ENCODE results near the gene KBTBD12.
A peak's percentile ranks its signal among the peaks of the same experiment; 100 is the strongest.
"Not testable (repeated sequence)": the region's sequence is repeated elsewhere in the genome, so short reads cannot be mapped to it uniquely, and the experiment has no call there.

KBTBD12 gene, protein sequence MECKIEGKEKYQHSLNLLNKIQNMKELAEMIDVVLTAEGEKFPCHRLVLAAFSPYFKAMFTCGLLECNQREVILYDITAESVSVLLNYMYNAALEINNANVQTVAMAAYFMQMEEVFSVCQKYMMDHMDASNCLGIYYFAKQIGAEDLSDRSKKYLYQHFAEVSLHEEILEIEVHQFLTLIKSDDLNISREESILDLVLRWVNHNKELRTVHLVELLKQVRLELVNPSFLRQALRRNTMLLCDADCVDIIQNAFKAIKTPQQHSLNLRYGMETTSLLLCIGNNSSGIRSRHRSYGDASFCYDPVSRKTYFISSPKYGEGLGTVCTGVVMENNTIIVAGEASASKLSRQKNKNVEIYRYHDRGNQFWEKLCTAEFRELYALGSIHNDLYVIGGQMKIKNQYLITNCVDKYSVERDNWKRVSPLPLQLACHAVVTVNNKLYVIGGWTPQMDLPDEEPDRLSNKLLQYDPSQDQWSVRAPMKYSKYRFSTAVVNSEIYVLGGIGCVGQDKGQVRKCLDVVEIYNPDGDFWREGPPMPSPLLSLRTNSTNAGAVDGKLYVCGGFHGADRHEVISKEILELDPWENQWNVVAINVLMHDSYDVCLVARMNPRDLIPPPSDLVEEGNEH

DNA sequence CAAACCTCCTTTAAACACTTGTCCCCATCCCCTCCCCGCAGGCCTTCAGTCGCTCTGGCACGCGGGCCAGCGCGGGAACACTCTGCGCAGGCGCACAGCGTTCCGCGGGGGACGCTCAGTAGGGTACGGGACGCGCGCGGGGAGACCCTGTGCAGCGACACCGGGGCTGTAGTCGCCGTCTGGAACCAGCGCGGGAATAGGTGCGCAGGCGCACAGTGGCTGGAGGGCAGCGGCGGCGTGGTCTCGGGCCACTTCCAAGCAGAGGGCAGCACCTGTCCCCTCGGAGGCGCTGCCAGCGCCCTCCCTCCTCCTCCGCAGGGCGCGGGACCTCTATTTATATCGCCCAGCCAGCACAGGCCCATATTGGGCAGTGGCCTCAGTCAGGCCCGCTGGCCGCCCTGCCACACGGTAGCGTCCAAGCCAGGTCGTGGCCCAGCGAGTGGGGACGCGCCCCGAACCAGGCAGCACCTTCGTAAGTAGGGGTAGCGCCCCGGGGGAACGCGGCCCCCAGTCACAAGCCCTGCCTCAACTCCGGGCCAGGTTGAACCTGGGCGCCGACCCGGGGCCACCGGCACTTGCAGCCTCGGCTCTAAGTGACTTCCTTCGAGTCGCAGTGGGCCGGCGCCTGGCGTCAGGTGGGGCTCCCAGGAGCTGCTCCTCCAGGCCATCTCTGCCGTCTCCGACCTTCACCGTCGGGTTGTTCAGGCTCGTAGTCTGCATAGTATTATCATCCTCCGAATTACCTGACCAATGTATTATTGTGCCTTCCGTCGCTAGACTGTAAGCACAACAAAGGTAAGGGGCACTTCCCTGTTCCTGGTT, at the start of gene KBTBD12:
KBTBD12 (plus strand) TSS at position 118 of the 822 bp plus-strand sequence. CDS start 7,830 bp downstream, outside the sequence.
- peak; percentile 28 for DNase-seq

DNA sequence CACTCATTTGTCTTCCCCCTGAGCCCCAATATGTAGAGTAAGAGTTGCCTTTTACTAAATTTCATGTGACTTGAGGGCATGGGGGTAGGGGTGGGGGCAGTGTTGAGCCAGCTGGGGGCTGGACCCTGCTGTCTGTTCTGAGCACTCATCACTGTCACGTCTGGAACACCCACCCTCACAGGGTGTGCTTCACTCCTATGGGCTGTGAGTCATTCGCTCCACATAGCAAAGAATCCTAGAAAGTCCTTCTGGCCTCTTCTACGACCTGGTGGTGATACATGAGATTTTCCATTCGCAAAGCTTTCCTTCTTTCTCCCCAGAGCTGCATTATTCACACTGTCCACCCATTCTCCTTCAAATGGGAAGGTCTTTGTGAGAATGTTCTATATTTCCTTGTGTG, 49.1 kb upstream of the KBTBD12 start:
- no peak for DNase-seq

DNA sequence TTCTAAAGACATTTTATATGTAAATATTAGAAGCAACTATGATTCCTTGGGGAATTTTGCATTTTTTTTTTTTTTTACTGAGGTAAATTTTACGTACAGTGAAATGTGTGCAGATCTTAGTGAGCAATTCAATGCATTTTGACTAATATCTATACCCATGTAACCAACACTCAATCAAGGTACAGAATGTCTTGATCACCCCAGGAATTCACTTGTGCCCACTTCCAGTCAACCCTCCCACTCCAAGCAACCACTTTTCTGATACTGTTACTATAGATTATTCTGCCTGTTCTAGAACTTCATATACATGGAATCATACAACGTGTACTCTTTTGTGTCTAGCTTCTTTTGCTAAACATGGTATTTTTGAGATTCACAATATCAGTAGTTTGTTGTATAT, 47.6 kb upstream of the KBTBD12 start:
- no peak for DNase-seq

DNA sequence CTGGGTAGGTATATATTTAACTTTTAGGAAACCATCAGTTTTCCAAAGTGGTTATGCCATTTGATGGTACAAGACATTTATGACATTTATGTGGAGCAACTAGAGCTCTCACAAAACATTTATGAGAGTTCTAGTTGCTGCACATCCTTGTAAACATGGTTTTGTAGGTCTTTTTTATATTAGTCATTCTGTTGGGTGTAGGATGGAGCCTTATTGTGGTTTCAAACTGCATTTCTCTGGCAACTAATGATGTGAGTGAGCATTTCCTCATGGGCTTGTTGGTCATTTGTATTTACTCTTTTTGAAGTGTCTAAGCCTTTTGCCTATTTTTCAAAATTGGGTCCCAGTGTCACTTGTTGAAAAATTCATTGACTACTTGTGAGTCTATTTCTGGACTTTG, 47.0 kb upstream of the KBTBD12 start:
- no peak for DNase-seq

DNA sequence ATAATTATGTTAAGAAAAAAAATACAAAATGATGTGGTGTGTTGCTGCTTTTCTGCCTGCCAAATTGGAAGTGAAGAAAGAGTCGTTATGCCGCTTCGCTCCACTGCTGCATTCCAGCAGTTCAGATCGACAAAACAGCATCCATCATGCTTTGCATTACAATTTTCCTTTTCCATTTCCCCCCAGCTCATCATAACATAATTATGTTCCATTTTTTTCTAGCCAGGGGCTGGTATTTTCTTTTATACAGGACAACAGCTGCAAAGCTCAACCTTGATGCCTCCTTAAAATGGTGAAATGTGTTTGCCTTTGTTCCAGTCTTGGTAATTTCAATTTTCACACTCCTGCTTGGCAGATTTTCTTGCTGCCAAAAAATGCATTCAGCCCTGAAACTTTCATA, 44.9 kb upstream of the KBTBD12 start:
- no peak for DNase-seq

DNA sequence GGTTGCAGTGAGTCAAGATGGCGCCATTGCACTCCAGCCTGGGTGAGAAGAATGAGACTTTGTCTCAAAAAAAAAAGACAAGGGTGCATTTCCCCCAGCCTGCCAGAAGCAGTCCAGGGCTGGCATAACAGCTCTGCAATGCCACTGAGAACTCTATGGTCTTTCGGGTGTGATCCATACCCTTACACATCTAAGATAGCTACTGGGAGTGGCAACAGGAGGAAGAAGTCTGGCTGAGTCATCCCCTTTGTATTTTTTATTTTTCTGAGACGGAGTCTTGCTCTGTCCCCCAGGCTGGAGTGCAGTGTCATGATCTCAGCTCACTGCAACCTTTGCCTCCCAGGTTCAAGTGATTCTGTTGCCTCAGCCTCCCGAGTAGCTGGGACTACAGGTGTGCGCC, 40.9 kb upstream of the KBTBD12 start:
- DNase-seq, result not testable (repeated sequence)

DNA sequence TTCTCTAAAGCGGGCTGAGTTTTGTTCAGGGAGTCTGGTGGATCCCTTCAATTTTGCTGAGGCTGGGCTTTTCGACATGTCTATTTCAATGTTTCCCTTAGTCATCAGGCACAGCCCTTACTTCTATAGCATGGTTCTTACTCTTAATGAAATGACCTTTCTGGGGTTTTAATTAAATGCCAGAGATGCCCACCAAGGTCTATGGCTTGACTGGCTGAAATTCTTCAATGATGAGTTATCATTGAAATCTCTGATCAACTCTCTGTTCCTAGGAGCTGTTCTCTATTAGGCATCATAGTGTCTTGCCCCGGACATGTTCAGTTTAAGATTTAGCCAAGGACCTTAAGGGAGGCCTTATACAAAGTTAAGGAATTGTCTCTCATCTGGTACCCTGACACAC, 33.4 kb upstream of the KBTBD12 start:
- DNase-seq, result no peak

DNA sequence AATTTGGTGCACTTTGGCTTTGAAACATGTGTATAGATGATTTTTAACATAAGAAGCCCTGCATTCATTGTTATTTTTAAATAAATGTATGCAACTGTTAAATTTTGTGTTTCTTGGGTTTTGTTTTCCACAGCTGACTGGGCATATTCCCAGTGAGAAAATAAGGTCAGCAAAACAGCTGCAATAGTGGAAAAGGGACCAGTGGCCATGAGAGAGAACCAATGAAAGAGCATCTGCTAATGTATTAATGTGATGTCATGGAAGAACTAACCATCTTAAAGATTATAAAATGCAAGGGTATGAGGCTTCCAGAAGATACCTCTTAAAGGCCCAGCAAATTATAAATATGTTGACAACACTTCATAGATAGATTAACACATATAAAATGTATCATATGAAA, 31.0 kb upstream of the KBTBD12 start:
- DNase-seq, result no peak

DNA sequence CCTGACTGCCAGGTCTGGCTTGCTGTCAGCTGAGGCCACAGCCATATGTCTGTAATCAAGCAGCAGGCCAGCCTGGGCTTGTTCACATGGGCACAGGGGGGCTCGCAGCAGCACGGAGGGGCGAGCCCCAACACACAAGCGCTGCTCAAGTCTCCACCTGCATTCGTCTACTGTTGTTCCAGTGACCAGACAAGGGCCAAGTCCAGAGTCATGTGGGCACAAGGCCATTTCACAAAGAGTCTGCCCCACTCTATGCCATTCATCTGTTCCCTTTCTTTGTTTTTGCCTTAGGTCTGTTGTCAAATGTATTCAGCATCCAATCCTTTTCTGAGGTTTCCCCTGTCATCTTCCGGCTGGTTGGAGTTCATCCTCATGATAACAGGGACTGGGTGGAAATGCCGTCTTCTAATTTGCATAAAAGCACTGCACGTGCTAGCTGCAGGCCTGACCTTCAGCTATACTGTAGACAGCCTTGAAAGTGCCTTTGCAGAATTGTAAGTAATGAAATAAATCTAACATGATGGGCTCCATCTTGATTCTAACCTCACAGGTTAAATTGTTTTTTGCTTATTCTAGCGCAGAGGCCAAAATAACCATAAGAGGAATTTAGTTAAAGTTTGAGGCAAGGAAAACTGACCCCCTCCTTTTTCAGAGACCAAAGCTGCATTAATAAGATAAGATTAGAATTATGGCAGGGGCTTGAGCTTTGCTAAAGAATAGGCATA, 28.6 kb upstream of the KBTBD12 start:
- DNase-seq, result no peak

DNA sequence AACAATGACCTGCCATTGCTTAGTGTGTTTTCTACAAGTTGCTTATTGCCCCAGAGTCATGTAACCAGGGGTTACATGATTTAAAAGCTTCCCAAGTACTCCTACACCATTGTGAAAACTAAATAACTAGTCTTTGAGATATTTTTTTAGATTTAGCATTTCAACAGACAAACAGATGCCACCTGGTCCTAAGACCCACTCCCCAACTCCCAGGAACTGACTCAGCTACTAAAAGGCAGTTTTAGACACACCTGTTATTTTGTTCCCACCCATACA, 28.1 kb upstream of the KBTBD12 start:
- DNase-seq, result no peak

DNA sequence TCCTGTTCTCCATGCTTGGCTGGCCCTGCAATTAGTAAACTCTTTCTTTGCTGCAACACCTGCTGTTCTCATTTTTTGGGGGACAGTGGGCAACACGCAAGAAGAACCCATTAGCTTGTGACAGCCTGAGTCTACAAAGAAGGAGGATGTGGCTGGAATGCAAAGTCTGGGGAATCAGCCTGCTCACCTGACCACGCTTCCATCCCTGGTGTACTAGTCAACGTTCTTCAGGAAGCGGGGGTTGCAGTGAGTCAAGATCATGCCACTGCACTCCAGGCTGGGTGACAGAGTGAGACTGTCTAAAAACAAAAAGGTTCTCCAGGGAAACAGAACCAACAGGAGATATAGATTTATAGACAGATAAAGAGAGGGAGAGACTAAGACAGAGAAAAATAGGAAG, 27.7 kb upstream of the KBTBD12 start:
- no peak for DNase-seq

DNA sequence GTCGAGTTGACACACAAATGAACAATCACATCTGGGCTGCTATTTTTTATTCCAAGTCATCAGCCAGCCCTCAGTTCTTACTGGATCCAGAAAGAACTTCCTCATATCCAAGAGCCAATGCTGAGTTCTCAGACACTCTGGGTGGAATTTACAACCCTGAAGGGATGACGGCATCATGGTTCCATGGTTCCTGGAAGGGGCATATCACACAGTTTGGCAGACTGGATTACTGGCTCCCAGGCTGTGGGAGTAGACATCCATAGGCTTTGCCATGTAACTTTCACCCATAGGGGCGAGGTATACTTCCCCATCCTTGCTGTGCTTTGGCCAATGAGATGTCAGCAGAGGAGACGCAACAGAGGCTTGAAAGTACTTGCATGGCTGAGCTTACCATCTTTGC, 26.9 kb upstream of the KBTBD12 start:
- no peak for DNase-seq

DNA sequence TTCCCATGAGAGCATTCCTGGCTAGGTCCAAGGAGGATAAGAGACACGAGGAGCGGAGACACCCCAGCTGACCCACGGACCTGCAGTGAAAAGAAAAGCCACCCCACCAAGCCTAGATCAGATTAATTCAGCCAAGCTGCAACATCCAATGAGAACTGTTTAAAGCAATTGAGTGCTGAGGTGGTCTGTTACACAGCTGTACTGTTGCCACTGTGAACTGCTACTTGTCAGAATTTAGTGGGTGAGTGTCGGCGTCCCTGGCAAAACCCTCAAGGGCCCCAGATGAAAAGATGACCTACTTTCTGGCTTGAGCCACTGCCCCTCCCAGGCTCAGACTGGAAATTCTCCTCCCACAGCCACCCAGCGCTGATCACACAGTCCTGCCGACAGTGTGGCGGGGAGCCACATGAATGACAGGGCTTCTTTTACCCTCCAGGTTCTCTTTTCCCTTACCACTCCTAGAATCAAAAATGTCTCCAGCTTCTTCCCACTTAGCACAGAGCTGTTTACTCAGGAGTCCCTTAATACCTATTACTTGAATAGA, 26.4 kb upstream of the KBTBD12 start:
- no peak for DNase-seq

DNA sequence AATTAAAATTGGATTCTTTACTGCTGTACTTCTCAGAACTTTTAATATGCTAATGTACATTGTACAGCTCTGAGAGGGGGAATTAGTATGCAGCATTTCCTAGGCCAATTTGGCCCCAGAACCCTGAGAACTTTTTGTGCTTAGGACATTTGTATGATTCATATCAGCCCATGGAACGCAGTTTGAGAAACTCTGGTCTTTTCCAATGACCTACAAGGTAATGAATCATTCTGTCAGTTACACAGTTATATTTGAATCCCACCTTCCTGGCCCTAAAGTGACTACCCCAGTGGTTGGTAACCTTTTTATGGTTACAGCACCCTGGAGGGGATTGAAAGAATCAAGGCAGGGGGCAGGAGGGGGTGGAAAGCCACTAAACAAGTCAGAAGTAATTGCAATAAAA, 25.6 kb upstream of the KBTBD12 start:
- DNase-seq, result no peak

DNA sequence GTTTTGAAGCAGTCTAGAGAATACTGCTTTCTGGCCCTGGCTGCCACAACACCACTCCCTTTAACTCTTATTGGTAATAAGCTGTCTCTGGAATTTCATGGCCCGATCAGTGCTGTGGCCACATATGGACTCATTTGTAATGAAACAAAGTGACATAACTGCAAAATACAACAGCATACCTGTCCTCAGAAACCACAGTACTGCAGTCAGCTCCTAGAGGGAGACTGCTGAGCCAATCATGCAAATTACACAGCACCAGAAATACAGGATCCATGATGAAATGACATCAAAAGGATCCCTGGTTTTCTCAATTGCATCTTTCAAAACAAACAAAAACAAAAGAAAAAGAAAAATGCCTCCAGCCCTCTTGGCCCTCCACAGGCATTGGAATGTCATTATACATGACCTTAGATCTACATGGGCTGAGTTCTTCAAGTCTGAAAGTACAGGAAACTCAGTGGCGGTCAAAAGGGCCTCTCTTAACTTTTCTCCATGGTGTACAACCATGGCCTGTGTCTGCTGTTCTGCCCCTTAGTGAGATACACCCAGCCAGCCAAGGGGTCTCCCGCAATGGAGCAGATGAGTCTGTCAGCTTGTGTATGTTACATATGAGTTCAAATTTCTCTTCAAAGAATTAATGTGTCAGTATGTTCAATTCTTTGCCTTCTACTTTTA, 24.9 kb upstream of the KBTBD12 start:
- DNase-seq, result no peak

DNA sequence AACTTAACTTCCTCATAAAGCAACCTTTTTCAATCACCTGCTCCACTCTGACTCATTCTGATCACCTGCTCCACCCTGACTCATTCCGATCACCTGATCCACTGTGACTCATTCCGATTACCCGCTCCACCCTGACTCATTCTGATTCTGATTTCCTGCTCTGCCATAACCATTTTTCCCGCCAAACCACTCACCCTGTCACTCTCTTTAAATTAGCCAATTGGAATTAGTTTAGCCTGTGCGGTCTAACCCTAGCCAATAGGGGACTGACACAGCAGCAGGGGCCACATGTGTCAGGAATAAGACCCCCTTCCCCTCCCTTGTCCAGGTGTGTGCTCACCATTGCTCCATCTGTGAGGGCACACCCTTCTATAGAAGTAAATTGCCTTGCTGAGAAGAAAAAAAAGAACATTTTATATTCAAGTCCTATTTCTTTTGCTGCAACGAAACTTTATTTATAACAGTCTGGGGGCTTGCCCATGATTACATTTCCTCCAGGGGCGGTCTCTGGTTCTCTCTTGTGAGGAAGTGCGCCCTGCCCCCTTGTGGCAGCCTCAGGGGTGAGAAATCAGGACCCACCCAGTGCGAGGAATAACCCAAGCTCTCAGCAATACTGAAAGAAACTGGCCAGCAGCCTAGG, 24.3 kb upstream of the KBTBD12 start:
- not testable (repeated sequence) for DNase-seq

DNA sequence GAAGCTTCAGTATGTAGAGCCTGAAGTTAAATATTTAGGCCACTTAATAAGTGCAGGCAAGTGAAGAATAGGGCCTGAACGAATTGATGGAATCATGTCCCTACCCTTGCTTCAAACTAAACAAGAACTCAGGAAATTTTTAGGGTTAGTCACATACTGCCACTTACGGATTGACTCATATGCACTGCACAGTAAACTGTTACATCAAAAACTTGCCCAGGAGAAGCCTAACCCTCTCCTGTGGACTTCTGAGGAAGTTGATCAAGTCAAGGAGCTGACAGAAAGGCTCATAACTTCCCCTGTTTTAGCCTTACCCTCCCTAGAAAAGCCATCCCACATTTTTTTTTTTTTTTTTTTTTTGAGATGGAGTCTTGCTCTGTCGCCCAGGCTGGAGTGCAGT, 20.6 kb upstream of the KBTBD12 start:
- no peak for DNase-seq

DNA sequence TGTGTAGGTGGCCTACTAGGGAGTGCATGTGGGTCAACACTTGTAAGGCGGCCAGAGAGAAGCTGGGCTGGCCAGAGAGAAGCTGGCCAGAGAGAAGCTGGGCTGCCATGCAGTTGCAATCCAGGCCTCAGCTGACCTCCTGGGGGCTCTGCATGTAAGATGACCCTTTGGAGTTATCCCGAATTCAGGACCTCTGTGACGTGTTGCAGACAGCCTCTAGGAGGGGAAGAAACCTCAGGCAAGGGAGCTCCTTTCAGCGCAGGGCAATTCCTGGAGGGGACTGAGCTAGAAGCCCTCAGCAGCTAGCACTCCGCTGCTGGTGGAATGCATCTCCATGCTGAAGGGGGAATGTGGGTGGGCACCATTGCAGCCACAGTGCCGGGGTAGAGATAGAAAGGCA, 15.8 kb upstream of the KBTBD12 start:
- DNase-seq, result no peak

DNA sequence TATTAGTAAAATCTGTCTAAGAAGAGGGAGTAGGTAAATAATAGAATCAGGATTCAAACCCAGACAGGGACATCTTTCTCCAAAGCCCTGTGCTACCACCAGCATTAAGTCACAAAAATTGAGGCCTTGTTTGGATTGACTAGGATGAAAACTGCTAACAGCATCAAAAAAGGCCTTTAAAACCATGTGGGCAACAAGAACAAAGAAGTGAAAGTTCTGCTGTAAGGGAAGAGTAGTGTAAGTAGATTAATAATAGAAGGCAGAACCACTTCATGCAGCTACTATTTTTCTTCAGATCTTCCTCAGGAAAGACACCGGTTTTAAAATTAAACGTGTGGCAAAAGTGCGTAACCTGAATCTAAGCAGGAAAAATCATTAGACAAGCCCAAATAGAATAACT, 15.3 kb upstream of the KBTBD12 start:
- no peak for DNase-seq

DNA sequence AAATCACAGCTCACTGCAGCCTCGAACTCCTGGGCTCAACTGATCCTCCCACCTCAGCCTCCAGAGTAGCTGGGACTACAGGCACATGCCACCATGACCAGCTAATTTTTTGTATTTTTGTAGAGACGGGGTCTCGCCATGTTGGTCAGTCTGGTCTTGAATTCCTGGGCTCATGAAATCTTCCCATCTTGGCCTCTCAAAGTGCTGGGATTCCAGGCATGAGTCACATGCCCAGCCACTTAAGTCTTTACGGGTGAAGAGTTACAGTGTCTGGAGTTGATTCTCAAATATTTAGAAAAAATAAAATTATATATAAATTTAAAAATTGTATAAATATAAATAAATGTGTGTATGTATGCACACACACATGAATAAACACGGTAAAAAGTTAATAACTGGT, 14.5 kb upstream of the KBTBD12 start:
- no peak for DNase-seq

DNA sequence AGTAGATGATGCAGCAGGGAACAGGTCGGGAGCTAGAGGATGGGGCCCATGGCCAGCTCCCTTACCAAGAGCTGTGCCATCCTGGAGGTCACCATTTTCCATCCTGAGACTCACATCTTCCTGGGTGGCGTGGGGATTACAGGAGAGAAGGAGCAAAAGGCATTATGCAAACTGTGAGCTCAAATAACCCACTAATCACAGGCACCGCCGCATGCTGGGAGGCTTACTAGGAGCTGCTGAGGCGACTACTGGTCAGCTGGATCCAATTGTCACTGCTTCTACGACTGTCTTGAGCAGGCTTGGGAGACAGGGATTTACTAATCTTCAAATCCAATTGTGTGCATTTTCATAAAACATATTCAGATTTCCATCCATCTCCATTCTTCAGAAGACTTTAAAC, 12.5 kb upstream of the KBTBD12 start:
- DNase-seq, result no peak
